Measurements from ENCODE around the gene CADPS.

DNA sequence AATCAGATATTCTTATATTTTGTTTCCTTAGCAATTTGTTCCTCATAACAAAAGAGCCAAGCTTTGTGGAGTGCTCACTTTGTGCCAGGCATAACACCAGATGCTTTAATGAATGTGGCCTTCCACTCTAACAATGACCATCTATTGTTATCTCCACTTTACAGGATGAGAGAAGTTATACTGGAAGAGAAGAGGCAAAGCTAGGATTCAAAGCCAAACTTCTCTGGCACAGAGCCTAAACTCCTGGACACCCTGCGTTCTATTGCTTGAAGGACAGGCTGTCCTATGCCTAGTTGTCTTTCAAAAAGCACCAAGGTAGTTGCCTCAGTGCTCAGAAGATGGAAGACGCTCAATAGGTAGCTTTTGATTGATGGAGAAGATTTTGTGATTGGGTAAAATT lies 378.7 kb downstream of the CADPS start:
- TF ChIP-seq CTCF (IDR thresholded peaks at IDR 0.05; ENCODE audit: insufficient read depth, low read length) = no peak
- TF ChIP-seq REST (IDR thresholded peaks at IDR 0.05; ENCODE audit: insufficient replicate concordance, low read depth) = no peak
